ENCODE results near the gene PADI6.
"Not testable (repeated sequence)": the region's sequence is repeated elsewhere in the genome, so short reads cannot be mapped to it uniquely, and the experiment has no call there.

PADI6 gene

DNA sequence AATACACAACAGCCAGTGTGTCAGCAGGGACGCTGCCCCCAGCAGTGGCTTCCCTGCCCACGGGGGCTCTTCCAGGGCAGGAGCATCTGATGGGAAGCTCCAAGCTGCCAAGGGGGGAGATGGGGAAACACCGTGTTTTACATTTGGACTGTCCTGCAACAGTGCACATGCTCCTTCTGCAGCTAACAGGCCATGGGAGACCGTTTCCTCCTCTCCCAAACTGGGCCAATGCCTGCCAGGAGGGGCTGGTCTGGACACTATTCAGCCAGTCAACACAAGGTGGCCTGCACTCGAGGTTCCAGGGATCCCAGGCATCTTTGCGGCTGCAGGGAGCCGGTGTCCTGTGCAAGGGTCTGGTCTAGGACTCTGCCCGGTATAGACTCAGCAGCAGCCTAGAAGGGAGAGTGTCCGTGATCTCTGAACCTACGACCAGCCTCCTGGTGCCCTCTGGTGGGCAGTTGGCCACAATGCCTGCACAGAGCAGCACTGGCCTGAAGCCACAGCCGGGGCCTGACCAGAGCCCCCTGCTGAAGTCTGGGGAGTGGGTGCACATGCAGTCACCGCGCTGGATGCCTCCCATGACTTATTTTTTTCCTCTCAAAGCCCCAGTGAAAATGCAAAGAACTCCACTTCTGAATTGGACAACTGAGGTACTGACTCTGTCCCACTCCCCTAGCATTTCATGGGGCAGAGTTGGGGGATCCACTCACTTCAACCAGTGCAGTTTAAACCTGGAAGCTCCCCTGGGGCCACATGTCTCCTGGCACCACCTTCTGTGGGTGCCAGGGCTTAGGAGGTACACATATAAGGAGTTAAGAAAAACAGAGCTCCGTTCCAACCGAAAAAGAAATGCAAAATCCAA, 34.1 kb downstream of the PADI6 start:
- Histone ChIP-seq H2AFZ (ENCODE audit: low read depth, low read length) (no peak overlapping the region), H3K27me3 (ENCODE audit: insufficient read depth, low read length, poor library complexity) (no peaks in the 10 kb centered on the region), H3K79me2 (ENCODE audit: insufficient read depth, low read length) (no peaks in the 10 kb centered on the region), H3K4me1 (ENCODE audit: insufficient read depth, low read length) (no peaks in the 10 kb centered on the region), H3K4me3 (ENCODE audit: low read depth in 1 of 2, low read length in 2 of 2) (no peak overlapping the region), H3K9ac (ENCODE audit: low read depth, low read length) (no peak overlapping the region), H3K27ac (ENCODE audit: low read length) (no peak overlapping the region), H4K20me1 (ENCODE audit: insufficient read depth, low read length) (peaks cover 55% of the 10 kb centered on the region), H3K36me3 (ENCODE audit: insufficient read depth, low read length) (peaks cover 51% of the 10 kb centered on the region), H3K4me2 (ENCODE audit: insufficient read depth, low read length) (no peak overlapping the region), H3K9me3 (ENCODE audit: insufficient read depth, low read length, severe bottlenecking) (no peaks in the 10 kb centered on the region)
- ATAC-seq (ENCODE audit: insufficient read depth, low read depth) (peak; percentile 77), DNase-seq (peak; percentile 51)
- TF ChIP-seq CTCF (IDR thresholded peaks at IDR 0.05; ENCODE audit: borderline replicate concordance, extremely low read depth, low read length, poor library complexity, severe bottlenecking) (peak; percentile 79), EZH2 (IDR thresholded peaks at IDR 0.05; ENCODE audit: borderline replicate concordance, low read depth, low read length, severe bottlenecking) (no peak)

DNA sequence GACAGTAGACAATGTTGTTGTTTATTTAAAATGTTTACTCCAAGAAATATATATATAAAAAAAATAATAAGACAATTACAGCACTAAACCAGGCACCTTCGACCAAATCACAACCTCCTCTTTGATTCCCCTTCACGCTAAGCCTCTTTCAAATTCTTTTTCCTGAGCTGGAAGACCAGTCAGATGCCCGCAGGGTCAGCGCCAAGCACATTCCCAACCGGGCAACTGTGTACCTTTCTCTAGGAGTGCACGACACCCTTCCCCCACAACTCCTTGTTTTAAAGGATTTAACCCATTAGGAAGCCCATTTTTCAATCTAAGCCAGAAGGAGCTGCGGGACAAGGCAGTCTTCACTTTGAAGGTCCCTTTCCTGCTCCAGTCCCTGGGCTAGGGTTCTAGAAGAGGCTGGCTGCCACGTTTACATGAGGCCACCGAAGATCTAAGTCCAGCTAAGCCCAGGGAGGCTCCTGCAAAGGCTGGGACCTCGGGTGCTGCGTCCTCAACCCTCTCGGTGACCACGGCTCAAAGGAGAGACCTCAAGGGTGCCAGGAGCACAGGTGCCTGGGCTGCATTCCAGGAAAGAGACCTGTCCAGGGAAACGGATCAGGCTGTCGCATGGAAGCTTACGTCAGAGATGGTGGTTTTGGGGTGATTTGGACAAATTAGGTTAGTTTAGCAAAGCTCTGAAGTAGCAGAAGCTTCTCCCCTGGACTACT, 34.9 kb downstream of the PADI6 start:
- ATAC-seq (ENCODE audit: insufficient read depth, low read depth); H3K79me2 ChIP-seq (ENCODE audit: insufficient read depth, low read length); H3K4me1 ChIP-seq (ENCODE audit: insufficient read depth, low read length); H3K9ac ChIP-seq (ENCODE audit: low read depth, low read length); H2AFZ ChIP-seq (ENCODE audit: low read depth, low read length); H3K9me3 ChIP-seq (ENCODE audit: insufficient read depth, low read length, severe bottlenecking); H3K4me3 ChIP-seq (ENCODE audit: low read depth in 1 of 2, low read length in 2 of 2); H3K4me2 ChIP-seq (ENCODE audit: insufficient read depth, low read length); DNase-seq; H3K27ac ChIP-seq (ENCODE audit: low read length); H3K27me3 ChIP-seq (ENCODE audit: insufficient read depth, low read length, poor library complexity): not testable (repeated sequence)
- Histone ChIP-seq H3K36me3 (ENCODE audit: insufficient read depth, low read length) (peaks cover 59% of the 10 kb centered on the region), H4K20me1 (ENCODE audit: insufficient read depth, low read length) (peaks cover 57% of the 10 kb centered on the region)

DNA sequence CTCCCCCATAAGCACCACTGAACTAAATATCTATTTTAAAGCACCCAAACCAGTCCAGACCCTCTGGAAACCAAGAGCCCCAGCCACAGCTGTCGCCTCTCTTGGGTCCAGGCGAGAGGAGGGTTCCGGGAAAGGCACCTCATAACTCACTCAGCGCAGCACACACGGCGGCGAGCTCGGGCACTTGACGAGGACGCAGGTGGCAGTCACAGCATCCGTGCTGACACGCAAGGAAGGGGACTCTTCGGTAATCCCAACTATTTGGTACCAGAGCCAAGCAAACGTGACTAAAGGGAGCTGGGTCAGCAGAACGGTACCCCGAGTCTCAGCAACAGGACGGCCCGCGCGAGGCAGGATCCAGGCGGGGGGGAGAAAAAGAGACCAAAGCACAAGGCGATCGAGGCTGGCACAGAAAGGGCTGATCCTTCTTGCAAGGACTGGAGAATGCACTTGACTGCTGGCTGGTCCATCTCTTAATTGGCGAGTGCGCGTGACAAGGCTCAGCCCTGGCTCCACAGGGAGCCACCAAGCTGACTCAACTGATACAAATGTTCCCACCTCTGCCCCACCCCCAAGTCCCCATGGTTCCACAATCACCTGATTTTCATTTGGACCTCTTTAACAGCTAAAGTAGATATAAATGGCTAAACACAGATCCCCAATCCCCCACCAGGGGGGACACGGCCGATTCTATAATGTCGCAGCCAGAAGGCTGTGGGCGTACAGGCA, 36.0 kb downstream of the PADI6 start:
- H3K79me2 ChIP-seq (ENCODE audit: insufficient read depth, low read length); H3K4me1 ChIP-seq (ENCODE audit: insufficient read depth, low read length); H3K4me2 ChIP-seq (ENCODE audit: insufficient read depth, low read length); H3K27me3 ChIP-seq (ENCODE audit: insufficient read depth, low read length, poor library complexity); H3K4me3 ChIP-seq (ENCODE audit: low read depth in 1 of 2, low read length in 2 of 2); ATAC-seq (ENCODE audit: insufficient read depth, low read depth); H3K9ac ChIP-seq (ENCODE audit: low read depth, low read length); H3K9me3 ChIP-seq (ENCODE audit: insufficient read depth, low read length, severe bottlenecking); H2AFZ ChIP-seq (ENCODE audit: low read depth, low read length); DNase-seq; H3K27ac ChIP-seq (ENCODE audit: low read length): not testable (repeated sequence)
- Histone ChIP-seq H4K20me1 (ENCODE audit: insufficient read depth, low read length) (peaks cover 68% of the 10 kb centered on the region), H3K36me3 (ENCODE audit: insufficient read depth, low read length) (peaks cover 69% of the 10 kb centered on the region)

DNA sequence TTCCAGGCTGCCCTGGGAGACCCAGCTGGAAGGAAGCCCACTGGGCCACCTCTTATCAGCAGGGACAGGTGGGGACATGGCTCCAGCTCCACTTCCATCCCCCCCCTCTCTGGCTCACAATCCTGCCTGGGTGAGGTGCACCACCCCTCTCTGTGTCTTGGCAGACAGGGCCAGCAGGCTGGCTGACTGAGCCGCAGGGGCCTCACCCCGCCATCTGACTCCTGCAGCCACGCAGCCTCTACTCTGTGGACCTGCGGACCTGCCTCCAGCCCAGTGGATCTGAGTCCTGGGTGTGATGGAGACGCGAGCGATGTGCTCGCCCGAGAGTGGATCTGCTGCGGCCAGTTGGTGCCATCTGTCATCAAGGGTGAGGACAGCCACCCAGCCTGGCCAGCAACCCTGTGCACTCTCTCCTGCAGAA, 37.4 kb downstream of the PADI6 start:
- Histone ChIP-seq H3K4me3 (ENCODE audit: low read depth in 1 of 2, low read length in 2 of 2) (no peak overlapping the region), H2AFZ (ENCODE audit: low read depth, low read length) (no peak overlapping the region), H3K79me2 (ENCODE audit: insufficient read depth, low read length) (peaks cover 11% of the 10 kb centered on the region; the same call in 1 of the 2 replicates), H3K36me3 (ENCODE audit: insufficient read depth, low read length) (peaks cover 84% of the 10 kb centered on the region), H3K4me1 (ENCODE audit: insufficient read depth, low read length) (no peaks in the 10 kb centered on the region), H4K20me1 (ENCODE audit: insufficient read depth, low read length) (peaks cover 72% of the 10 kb centered on the region), H3K4me2 (ENCODE audit: insufficient read depth, low read length) (no peak overlapping the region), H3K9me3 (ENCODE audit: insufficient read depth, low read length, severe bottlenecking) (no peaks in the 10 kb centered on the region), H3K9ac (ENCODE audit: low read depth, low read length) (no peak overlapping the region), H3K27ac (ENCODE audit: low read length) (no peak overlapping the region), H3K27me3 (ENCODE audit: insufficient read depth, low read length, poor library complexity) (no peaks in the 10 kb centered on the region)
- TF ChIP-seq CTCF (IDR thresholded peaks at IDR 0.05; ENCODE audit: borderline replicate concordance, extremely low read depth, low read length, poor library complexity, severe bottlenecking) (no peak), EZH2 (IDR thresholded peaks at IDR 0.05; ENCODE audit: borderline replicate concordance, low read depth, low read length, severe bottlenecking) (no peak)
- DNase-seq (no peak), ATAC-seq (ENCODE audit: insufficient read depth, low read depth) (no peak)
